Subcutaneous adipose tissue (tissue), 4 donors: Measurements from ENCODE around the gene NELFB. TPM values are rescaled to one million over a fixed set of nuclear protein-coding genes. Genes with fewer than 3 reads are reported as not detected.

Source experiments
- total RNA-seq, 4 donors: library from RNA; depleted of rRNA; stranded (reverse); fragments of >200 nt; gene quantifications; one replicate each; pipeline ENCODE4 v1.1.0, GENCODE V29; 2016
- TF ChIP-seq, protein P1 (sequence below): fragments of 450-650 bp; IDR thresholded peaks from one replicate; pipeline ENCODE4 v1.5.1; 2016; ENCODE audit warnings: low read depth, mild to moderate bottlenecking, control low read depth, antibody characterized with exemption, moderate library complexity

The NELFB gene
- total RNA-seq, 4 donors from 2014 or later = 19.4 to 37.0 (median 30.8) TPM

DNA sequence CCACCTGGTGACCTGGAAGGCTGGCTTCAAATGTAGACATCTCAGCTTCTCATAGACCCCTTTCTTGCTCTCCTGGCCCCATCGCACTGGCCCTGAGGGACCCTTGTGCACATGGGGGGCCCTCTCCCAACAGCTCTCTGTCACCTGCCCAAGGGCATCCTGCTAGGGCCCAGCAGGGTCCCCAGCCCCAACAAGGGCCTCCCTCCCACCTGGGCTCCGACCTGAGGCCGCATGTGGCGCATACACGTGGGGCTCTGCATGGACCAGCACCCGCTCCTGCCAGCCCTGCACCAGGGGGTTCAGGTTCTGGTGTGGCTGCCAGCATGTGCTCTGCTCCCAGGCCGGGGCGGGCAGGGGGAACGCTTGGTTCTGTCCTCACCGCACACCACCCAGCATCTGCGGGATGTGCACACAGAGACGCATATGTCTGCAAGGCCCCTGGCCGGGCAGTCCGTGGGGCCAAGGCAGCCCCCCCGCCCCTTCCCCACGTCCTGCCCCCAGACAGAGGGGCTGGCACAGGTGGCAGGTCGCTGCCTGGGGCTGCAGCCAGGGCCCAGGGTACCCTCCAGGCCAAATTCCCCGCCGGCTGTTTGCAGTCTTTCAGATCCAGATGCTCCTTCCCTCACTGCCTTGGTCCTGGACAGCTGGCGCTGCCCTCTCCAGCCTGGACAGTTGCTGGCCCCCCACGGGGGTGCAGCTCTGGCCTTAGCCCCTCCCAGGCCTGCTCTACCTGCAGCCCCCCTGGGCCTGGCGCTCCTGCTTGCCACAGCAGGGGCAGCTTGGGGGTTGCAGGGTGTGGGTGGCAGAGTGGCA is 64.8 kb downstream of the NELFB start:
- TF ChIP-seq, protein P1, sequence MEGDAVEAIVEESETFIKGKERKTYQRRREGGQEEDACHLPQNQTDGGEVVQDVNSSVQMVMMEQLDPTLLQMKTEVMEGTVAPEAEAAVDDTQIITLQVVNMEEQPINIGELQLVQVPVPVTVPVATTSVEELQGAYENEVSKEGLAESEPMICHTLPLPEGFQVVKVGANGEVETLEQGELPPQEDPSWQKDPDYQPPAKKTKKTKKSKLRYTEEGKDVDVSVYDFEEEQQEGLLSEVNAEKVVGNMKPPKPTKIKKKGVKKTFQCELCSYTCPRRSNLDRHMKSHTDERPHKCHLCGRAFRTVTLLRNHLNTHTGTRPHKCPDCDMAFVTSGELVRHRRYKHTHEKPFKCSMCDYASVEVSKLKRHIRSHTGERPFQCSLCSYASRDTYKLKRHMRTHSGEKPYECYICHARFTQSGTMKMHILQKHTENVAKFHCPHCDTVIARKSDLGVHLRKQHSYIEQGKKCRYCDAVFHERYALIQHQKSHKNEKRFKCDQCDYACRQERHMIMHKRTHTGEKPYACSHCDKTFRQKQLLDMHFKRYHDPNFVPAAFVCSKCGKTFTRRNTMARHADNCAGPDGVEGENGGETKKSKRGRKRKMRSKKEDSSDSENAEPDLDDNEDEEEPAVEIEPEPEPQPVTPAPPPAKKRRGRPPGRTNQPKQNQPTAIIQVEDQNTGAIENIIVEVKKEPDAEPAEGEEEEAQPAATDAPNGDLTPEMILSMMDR = no peak

DNA sequence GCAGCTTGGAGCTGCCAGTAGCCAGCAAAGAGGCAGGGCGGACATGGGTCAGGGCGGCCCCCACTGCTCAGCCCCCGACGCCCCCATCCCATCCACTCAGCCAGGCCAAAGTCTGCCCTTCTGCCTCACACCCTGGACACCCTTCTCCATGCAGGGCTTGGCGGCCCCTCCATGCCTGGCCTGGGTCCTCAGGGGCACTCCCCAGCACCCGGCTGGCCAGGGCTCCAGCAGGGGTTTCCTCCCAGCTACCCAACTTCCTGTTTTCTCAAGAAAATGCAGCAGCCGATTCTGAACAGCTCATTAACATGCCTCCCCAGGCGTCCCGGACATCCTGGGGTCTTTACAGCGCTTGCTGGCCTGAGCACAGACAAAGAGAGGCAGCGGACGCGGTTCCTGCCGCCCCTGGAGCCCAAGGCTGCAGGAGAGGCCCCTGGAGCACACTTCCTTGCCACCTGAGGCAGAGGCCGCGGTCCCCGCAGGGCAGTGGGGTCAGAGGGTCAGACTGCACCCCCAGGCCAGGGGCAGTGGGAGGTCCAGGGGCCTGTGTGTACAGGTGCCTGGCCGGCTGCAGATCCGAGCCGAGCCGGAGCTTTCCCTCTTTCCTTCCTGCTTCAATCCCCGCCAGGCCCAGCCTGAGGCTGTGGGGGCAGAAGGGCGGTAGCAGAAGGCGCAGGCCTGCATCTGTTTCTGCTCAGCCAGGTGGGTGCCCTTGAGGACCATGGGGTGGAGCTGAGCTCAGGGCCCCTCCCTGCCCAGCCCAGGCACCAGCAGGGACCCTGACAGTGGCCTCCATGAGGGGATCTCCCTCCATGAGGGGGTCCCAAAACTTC is 65.6 kb downstream of the NELFB start:
- TF ChIP-seq, protein P1 = no peak

DNA sequence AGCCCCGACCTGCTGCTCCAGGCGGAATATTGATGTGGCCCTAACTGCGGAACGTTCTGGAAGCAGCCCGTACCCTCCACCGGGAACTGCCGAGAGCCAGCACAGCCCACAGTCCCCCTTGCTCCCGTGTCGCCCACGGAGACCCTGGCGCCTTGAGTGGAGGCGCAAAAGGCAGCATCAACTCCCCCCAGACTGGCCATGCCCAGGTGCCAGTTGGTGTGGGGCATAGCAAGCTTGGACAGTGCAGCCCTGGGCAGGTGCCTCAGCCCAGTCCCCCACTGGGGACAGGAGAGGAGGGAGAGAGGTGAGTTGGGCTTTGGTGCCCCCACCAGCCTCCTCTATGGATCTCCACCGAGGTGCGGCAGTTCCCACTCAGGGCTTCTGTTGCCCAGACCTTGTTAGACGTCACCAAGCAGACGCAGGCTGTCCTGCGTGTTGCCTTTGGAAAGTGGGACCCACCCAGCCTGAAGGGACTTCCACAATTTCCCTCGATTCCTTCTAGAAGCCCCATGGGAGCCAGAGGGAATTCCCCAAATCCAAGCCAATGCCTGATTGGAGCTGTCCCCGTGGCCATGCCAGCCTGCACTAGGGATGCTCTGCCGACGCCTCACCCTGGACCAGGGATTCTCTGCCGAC is 66.7 kb downstream of the NELFB start:
- TF ChIP-seq, protein P1 = no peak

Other genes with a start within 250 kb of the NELFB start
- gene ABCA2, start 227.1 kb upstream of the NELFB start, total RNA-seq = 10 to 100 TPM; 13.5 to 58.6 (median 19.3) TPM
- gene FUT7, start 223.2 kb upstream of the NELFB start, total RNA-seq = under 1 TPM in 2 of 4 donors, not detected in 2; 0.22 to 0.34 TPM
- 10 to 100 TPM; 17.5 to 61.6 (median 29.8) TPM for gene NPDC1, start 209.2 kb upstream of the NELFB start, total RNA-seq
- not detected for gene ENTPD2, start 201.3 kb upstream of the NELFB start, total RNA-seq
- gene SAPCD2, start 184.8 kb upstream of the NELFB start, total RNA-seq = under 1 TPM in 3 of 4 donors, not detected in 1; 0.19 to 0.66 (median 0.51) TPM
- gene UAP1L1, start 177.8 kb upstream of the NELFB start, total RNA-seq = 10 to 100 TPM in 3 of 4 donors, 1 to 10 TPM in 1; 6.7 to 14.8 (median 11.2) TPM
- gene MAN1B1, start 168.3 kb upstream of the NELFB start, total RNA-seq = 10 to 100 TPM; 19.1 to 61.9 (median 47.8) TPM
- 100 to 1,000 TPM in 3 of 4 donors, 10 to 100 TPM in 1; 57.4 to 135 (median 117) TPM for gene DPP7, start 140.6 kb upstream of the NELFB start, total RNA-seq
- not detected for gene GRIN1, start 116.2 kb upstream of the NELFB start, total RNA-seq
- not detected for gene LRRC26, start 85.3 kb upstream of the NELFB start, total RNA-seq
- gene TMEM210, start 83.3 kb upstream of the NELFB start, total RNA-seq = not detected
- 10 to 100 TPM; 11.6 to 53.1 (median 22.6) TPM for gene ANAPC2, start 66.8 kb upstream of the NELFB start, total RNA-seq
- 10 to 100 TPM; 26.7 to 69.3 (median 55.8) TPM for gene SSNA1, start 66.7 kb upstream of the NELFB start, total RNA-seq
- gene TPRN, start 54.6 kb upstream of the NELFB start, total RNA-seq = 10 to 100 TPM in 1 of 4 donors, 1 to 10 TPM in 3; 1.8 to 10.5 (median 4.9) TPM
- 10 to 100 TPM; 19.9 to 29.7 (median 22.7) TPM for gene TMEM203, start 49.7 kb upstream of the NELFB start, total RNA-seq
- 1 to 10 TPM; 2.6 to 6.2 (median 3.7) TPM for gene NDOR1, start 49.6 kb upstream of the NELFB start, total RNA-seq
- 1 to 10 TPM in 2 of 4 donors, under 1 TPM in 1, not detected in 1; 0.88 to 2.4 (median 1.9) TPM for gene RNF208, start 33.1 kb upstream of the NELFB start, total RNA-seq
- gene CYSRT1, start 30.2 kb upstream of the NELFB start, total RNA-seq = under 1 TPM in 1 of 4 donors, not detected in 3; 0.34 TPM
- gene RNF224, start 27.8 kb upstream of the NELFB start, total RNA-seq = not detected
- gene SLC34A3, start 24.4 kb upstream of the NELFB start, total RNA-seq = not detected
- gene TUBB4B, start 14.0 kb upstream of the NELFB start, total RNA-seq = 100 to 1,000 TPM in 2 of 4 donors, 10 to 100 TPM in 2; 92.0 to 213 (median 150) TPM
- not detected for gene STPG3, start 4.0 kb upstream of the NELFB start, total RNA-seq
- 1 to 10 TPM; 3.3 to 9.0 (median 6.6) TPM for gene TOR4A, start 22.4 kb downstream of the NELFB start, total RNA-seq
- gene NRARP, start 46.9 kb downstream of the NELFB start, total RNA-seq = 10 to 100 TPM in 1 of 4 donors, 1 to 10 TPM in 2, under 1 TPM in 1; 0.51 to 11.5 (median 2.9) TPM
- gene EXD3, start 167.8 kb downstream of the NELFB start, total RNA-seq = 10 to 100 TPM in 2 of 4 donors, 1 to 10 TPM in 2; 7.5 to 44.6 (median 10.5) TPM
- 1 to 10 TPM; 1.4 to 5.3 (median 2.4) TPM for gene NOXA1, start 168.1 kb downstream of the NELFB start, total RNA-seq
- not detected for gene ENTPD8, start 186.0 kb downstream of the NELFB start, total RNA-seq
- 10 to 100 TPM; 17.7 to 37.5 (median 25.2) TPM for gene NSMF, start 204.0 kb downstream of the NELFB start, total RNA-seq